ENCODE data around the gene HGF. TPM values are rescaled to one million over a fixed set of nuclear protein-coding genes. Genes with fewer than 3 reads are reported as not detected.
"Not testable (repeated sequence)": the region's sequence is repeated elsewhere in the genome, so short reads cannot be mapped to it uniquely, and the experiment has no call there.

The HGF gene
- polyA plus RNA-seq, 1 of the 3 experiments (the other 2 are of a cell fraction), result 1.5 TPM

DNA sequence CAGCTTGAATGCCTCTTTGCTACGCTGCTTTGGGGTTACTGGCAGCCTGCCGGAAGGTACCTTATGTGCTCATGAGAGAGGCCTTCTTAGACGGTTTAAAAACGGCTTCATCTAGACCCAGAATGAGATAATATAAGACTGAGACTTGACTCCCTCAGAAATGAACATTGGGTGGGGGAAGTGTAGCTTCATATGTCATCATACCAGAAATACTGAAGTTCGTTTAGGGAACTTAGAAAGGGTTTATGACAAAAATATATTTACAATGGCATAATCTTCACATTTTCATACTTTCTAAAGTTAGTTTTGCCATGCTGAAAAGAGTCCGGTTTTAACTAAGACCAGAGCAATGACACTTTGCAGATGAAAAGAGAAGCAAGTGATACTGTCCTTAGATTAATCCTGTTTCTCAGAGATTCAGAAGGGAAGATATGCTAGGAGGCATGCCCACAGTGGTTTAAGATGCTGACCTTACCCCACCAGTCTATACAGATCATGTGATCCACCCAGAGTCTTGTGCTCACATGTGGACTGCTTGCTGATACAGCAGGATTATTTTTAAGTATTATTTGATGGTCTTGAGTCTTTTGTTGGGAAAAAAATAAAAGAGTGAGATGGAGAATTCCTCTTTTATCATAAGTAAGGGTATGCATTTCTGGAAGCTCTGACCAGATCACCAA is 40.8 kb upstream of the HGF start:
- H3K4me3 ChIP-seq (ENCODE audit: low read depth in 2 of 2, low read length in 1 of 2), result no peak overlapping the region
- H3K27ac ChIP-seq (ENCODE audit: low read depth in 2 of 2, low read length in 1 of 2), result peak overlapping the region in 1 of 2 experiments; percentile 6; a peak in 1 of 4 replicates
- H3K9me2 ChIP-seq, result no peaks in the 10 kb centered on the region
- peaks cover 0 to 5% of the 10 kb centered on the region in 2 experiments; a peak in 2 of 4 replicates for H3K4me1 ChIP-seq (ENCODE audit: control insufficient read depth in 1 of 2, insufficient read depth in 2 of 2, low read depth in 1 of 2, low read length in 1 of 2)
- H3K9me3 ChIP-seq, result no peaks in the 10 kb centered on the region
- no peak overlapping the region for H3K4me2 ChIP-seq
- 87% methylated on average over 6 of the region's 6 CpGs for WGBS (ENCODE audit: low lambda C conversion rate)
- H3F3A ChIP-seq (replicated peaks; ENCODE audit: insufficient read depth), result no peaks in the 10 kb centered on the region
- TF ChIP-seq RCOR1 (IDR thresholded peaks at IDR 0.05; ENCODE audit: low read length), result 0 out of 2 replicates have a peak, but pooled peaks have one; percentile 22
- no peak for TF ChIP-seq RFX5 (IDR thresholded peaks at IDR 0.05; ENCODE audit: low read length)
- H3K9ac ChIP-seq, result no peak overlapping the region
- H3K79me2 ChIP-seq (ENCODE audit: insufficient read depth), result no peaks in the 10 kb centered on the region
- ChIA-PET CTCF (interaction anchor here (1.3 kb wide), 1 partner anchor 207 kb away, joined by 3 read pairs; no protein-coding TSS in a partner anchor), POLR2A (no interaction called here)
- H3K27me3 ChIP-seq (ENCODE audit: insufficient read depth), result no peaks in the 10 kb centered on the region
- H4K20me1 ChIP-seq (ENCODE audit: insufficient read depth), result no peaks in the 10 kb centered on the region
- no peak overlapping the region for H2AFZ ChIP-seq (ENCODE audit: low read depth)
- DNase-seq, result no peak
- no peaks in the 10 kb centered on the region for H3K36me3 ChIP-seq (replicated peaks in 1 of 2; ENCODE audit: control insufficient read depth in 1 of 2, insufficient read depth in 2 of 2, low read length in 1 of 2)

- H3K4me2 ChIP-seq; H3K4me3 ChIP-seq (ENCODE audit: low read depth in 2 of 2, low read length in 1 of 2); H3K79me2 ChIP-seq (ENCODE audit: insufficient read depth); H4K20me1 ChIP-seq (ENCODE audit: insufficient read depth); H3F3A ChIP-seq (replicated peaks; ENCODE audit: insufficient read depth); DNase-seq; H3K4me1 ChIP-seq (ENCODE audit: control insufficient read depth in 1 of 2, insufficient read depth in 2 of 2, low read depth in 1 of 2, low read length in 1 of 2); H3K27me3 ChIP-seq (ENCODE audit: insufficient read depth); H3K27ac ChIP-seq (ENCODE audit: low read depth in 2 of 2, low read length in 1 of 2); H3K36me3 ChIP-seq (replicated peaks in 1 of 2; ENCODE audit: control insufficient read depth in 1 of 2, insufficient read depth in 2 of 2, low read length in 1 of 2); H3K9me3 ChIP-seq; H3K9ac ChIP-seq; POLR2A ChIA-PET; H2AFZ ChIP-seq (ENCODE audit: low read depth); H3K9me2 ChIP-seq: not testable (repeated sequence)
- CTCF ChIA-PET, result interaction anchor here (0.6 kb wide), 1 partner anchor 1537 kb away, joined by 4 read pairs; no protein-coding TSS in a partner anchor
Observed at GRCh38 chr7:81808310-81808709, 38.5 kb upstream of the HGF start.

DNA sequence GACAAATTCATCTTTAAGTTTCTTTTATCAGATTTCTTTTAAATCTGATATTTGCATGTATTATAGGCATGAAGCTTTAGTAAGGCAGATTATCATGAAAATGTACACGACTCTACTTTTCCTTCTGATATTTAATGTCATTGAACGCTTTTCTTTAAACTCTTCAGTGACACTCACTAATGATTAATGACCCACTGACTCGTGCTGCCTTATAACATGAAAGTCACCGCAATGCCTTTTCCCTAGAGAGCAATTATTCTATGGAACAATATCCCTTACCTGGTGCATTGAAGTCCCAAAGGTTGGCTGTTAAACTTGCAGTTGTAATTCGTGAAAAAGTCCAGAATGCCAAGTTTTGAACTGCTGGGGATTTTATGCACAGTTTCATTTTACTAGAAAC is 33.4 kb upstream of the HGF start:
- Histone ChIP-seq H3K9me3 (no peaks in the 10 kb centered on the region), H3K36me3 (replicated peaks in 1 of 2; ENCODE audit: control insufficient read depth in 1 of 2, insufficient read depth in 2 of 2, low read length in 1 of 2) (no peaks in the 10 kb centered on the region), H3F3A (replicated peaks; ENCODE audit: insufficient read depth) (no peaks in the 10 kb centered on the region), H3K27ac (ENCODE audit: low read depth in 2 of 2, low read length in 1 of 2) (no peak overlapping the region), H3K9me2 (no peaks in the 10 kb centered on the region), H3K4me1 (ENCODE audit: control insufficient read depth in 1 of 2, insufficient read depth in 2 of 2, low read depth in 1 of 2, low read length in 1 of 2) (no peaks in the 10 kb centered on the region), H2AFZ (ENCODE audit: low read depth) (no peak overlapping the region), H3K9ac (no peak overlapping the region), H3K4me3 (ENCODE audit: low read depth in 2 of 2, low read length in 1 of 2) (no peak overlapping the region), H4K20me1 (ENCODE audit: insufficient read depth) (no peaks in the 10 kb centered on the region), H3K79me2 (ENCODE audit: insufficient read depth) (no peaks in the 10 kb centered on the region), H3K27me3 (ENCODE audit: insufficient read depth) (no peaks in the 10 kb centered on the region), H3K4me2 (no peak overlapping the region)
- no peak for DNase-seq
- 74% methylated on average over 5 of the region's 5 CpGs for WGBS (ENCODE audit: low lambda C conversion rate)
- ChIA-PET POLR2A (no interaction called here), CTCF (interaction anchor here (2.7 kb wide), 1 partner anchor 13 kb away, joined by 9 read pairs; no protein-coding TSS in a partner anchor)
- TF ChIP-seq EP300 (IDR thresholded peaks at IDR 0.05; ENCODE audit: borderline replicate concordance in 1 of 2, low read depth in 1 of 2, low read length in 1 of 2), result no peak
- TF ChIP-seq EZH2phosphoT487 (IDR thresholded peaks at IDR 0.05; ENCODE audit: borderline replicate concordance, low read depth), result no peak
- TF ChIP-seq YY1 (IDR thresholded peaks at IDR 0.05; ENCODE audit: low read depth), result no peak
- TF ChIP-seq, protein P1, sequence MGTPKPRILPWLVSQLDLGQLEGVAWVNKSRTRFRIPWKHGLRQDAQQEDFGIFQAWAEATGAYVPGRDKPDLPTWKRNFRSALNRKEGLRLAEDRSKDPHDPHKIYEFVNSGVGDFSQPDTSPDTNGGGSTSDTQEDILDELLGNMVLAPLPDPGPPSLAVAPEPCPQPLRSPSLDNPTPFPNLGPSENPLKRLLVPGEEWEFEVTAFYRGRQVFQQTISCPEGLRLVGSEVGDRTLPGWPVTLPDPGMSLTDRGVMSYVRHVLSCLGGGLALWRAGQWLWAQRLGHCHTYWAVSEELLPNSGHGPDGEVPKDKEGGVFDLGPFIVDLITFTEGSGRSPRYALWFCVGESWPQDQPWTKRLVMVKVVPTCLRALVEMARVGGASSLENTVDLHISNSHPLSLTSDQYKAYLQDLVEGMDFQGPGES (IDR thresholded peaks at IDR 0.05; ENCODE audit: low read depth, low read length), result no peak
- TF ChIP-seq ZBTB33 (IDR thresholded peaks at IDR 0.05; ENCODE audit: borderline replicate concordance, low read depth), result no peak
- TF ChIP-seq MEF2A (IDR thresholded peaks at IDR 0.05; ENCODE audit: borderline replicate concordance, low read depth), result no peak
- TF ChIP-seq NRF1 (IDR thresholded peaks at IDR 0.05; ENCODE audit: low read depth, low read length), result no peak
- no peak for TF ChIP-seq POLR2AphosphoS5 (IDR thresholded peaks at IDR 0.05; ENCODE audit: low read depth, low read length)
- TF ChIP-seq RCOR1 (IDR thresholded peaks at IDR 0.05; ENCODE audit: low read length), result no peak
- TF ChIP-seq, protein P2, sequence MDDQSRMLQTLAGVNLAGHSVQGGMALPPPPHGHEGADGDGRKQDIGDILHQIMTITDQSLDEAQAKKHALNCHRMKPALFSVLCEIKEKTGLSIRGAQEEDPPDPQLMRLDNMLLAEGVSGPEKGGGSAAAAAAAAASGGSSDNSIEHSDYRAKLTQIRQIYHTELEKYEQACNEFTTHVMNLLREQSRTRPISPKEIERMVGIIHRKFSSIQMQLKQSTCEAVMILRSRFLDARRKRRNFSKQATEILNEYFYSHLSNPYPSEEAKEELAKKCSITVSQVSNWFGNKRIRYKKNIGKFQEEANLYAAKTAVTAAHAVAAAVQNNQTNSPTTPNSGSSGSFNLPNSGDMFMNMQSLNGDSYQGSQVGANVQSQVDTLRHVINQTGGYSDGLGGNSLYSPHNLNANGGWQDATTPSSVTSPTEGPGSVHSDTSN (IDR thresholded peaks at IDR 0.05), result no peak
- no peak for TF ChIP-seq NFIC (IDR thresholded peaks at IDR 0.05; ENCODE audit: borderline replicate concordance)
- TF ChIP-seq, protein P3, sequence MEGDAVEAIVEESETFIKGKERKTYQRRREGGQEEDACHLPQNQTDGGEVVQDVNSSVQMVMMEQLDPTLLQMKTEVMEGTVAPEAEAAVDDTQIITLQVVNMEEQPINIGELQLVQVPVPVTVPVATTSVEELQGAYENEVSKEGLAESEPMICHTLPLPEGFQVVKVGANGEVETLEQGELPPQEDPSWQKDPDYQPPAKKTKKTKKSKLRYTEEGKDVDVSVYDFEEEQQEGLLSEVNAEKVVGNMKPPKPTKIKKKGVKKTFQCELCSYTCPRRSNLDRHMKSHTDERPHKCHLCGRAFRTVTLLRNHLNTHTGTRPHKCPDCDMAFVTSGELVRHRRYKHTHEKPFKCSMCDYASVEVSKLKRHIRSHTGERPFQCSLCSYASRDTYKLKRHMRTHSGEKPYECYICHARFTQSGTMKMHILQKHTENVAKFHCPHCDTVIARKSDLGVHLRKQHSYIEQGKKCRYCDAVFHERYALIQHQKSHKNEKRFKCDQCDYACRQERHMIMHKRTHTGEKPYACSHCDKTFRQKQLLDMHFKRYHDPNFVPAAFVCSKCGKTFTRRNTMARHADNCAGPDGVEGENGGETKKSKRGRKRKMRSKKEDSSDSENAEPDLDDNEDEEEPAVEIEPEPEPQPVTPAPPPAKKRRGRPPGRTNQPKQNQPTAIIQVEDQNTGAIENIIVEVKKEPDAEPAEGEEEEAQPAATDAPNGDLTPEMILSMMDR (IDR thresholded peaks at IDR 0.05), result no peak
- TF ChIP-seq SIN3A (IDR thresholded peaks at IDR 0.05; ENCODE audit: borderline replicate concordance, low read depth, low read length), result no peak
- TF ChIP-seq GATA2 (CRISPR knock-in tag; IDR thresholded peaks at IDR 0.05), result no peak

Measured in SK-N-SH (cell line).